Activated naive CD4-positive, alpha-beta T cell treated with Interleukin-2 at 50 U/mL for 16 hours (primary cell): ENCODE results near the gene FAT1.

Experiments
- DNase-seq: peaks from one replicate; pipeline ENCODE4 v3.0.0-alpha.2; 2020

Gene FAT1

DNA sequence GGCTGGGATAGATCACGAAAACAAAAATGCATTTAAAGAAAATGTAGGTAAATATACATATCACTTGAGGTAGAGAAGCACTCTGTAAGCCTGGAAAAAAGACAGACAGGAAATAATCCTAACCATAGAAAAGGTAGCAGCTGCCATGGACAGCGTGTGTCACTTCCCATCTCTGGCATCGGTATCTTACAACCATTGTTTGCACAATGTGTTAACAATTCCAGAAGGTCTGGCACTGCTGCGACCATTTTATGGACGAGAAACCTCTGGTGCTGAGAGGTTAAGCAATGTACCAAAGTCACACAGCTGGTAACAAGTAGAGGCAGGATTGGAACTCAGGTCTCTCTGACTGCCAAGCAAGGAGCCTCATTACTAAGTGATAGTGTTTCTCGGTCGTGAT lies 166.6 kb downstream of the FAT1 start:
- DNase-seq = no peak

DNA sequence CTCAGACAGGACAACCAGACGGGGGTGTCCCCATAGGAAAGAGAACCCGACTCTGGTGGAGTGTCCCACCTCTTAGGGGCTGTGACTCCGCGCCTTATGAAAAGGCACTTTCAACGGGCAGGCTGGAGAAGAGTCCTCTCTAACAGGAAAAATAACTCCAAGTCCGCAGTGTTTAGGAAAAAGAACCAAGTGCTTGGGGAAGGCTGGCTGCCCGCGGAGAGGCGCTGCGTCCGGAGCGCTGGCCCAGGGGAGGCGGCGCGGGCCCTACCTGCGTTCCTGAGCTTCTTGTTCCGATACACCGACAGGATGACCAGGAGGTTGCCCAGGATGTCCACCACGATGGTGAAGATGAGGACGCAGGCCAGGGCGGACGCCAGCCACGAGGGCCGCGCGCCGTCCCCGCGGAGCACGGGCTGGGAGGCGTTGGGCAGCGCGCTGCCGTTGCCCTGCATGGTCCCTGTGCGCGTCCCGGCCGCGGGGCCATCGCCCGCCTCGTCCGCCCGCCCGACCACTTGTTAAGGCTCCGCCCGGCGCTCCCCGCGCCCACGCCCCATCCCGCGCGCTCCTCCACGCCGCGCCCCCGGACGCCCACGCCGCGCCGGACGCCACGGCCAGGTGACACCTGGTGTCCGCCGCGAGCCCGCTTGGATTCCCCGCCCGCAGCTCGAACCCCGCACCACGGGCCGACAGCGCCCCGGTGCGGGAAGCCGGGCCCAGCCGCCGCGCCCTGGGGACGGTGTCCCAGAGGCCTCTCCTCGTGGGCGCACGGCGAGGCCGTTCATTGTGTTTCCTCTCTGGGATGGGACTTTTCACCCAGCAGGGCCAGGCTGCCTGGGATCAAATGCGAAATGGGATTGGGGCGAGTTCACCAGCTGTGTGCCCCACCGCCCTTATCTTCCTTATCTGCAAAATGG lies 168.5 kb downstream of the FAT1 start, which contains the start of gene MTNR1A:
TSS of gene MTNR1A (minus strand) at position 654 of the 914 bp plus-strand sequence. CDS start at position 452, 202 bp downstream.
- DNase-seq = no peak

DNA sequence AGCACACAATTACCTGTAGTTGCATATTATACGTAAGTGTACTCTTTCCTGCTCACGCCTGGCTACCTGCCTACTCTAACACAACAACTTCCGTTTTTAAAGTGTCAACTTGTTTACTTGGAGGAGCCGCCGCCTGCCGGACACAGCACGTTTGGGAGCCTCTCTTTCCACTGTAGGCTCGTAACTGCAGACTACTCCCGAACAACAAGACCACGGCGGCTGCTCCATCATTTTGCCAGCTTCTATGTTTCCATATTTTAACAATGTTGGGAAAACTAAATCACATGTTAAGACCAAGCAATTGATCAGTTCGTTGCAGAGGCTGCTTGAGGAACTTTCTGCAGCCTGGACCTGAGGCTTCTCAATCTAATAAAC lies 169.1 kb downstream of the FAT1 start:
- no peak for DNase-seq

DNA sequence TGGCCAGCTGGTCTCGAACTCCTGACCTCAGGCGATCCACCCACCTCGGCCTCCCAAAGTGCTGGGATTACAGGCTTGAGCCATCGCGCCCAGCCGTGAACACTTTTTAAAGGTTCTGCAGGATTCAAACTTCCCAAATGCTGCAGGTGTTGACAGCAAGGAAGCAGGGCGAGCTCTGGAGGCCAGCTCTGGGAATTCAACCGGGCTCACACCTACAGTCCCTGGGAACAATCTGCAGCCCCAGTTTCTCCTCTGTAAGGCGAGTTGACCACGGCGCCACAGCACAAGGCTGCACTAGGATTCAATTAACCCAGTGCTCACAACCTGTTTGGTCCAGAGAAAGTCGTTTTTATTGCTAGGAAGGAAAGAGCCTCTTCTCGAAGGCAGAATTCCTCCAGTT lies 169.9 kb downstream of the FAT1 start:
- DNase-seq = no peak

DNA sequence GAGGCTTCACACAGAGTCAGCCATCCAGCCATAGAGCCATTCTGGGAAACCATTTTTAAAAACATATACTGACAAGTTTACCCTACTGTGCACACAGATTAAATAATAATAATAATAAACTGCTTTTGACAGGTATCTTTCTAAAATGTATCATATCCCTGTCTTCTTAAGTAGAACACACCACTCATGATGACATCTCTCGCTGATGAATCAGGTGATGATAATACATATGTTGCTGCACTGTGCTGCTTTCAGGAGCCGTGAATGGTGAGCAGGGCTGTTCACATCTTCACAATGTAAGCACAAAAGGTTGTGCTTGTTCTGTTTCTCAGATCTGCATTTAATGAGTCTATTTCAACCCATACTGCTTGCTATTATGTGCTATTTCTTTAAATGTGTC lies 171.8 kb downstream of the FAT1 start:
- DNase-seq = no peak

DNA sequence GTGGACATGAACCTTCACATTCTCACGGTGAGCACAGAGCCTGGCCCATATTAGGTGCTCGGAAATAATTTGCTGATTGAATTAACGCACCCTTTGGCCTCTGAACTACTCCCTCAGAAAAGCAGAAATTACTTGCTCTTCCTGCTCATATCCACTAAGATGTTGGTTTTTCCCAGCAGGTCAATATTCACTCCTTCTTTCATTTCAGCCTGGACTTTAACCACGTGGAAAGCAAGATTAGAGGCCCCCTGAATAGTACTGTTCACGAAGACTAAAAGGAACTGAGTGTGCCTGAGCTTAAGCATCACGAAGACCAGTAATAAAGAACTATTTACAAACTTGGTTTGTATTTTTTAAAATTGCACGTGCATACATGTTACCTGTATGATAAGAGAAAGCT lies 178.2 kb downstream of the FAT1 start:
- no peak for DNase-seq

DNA sequence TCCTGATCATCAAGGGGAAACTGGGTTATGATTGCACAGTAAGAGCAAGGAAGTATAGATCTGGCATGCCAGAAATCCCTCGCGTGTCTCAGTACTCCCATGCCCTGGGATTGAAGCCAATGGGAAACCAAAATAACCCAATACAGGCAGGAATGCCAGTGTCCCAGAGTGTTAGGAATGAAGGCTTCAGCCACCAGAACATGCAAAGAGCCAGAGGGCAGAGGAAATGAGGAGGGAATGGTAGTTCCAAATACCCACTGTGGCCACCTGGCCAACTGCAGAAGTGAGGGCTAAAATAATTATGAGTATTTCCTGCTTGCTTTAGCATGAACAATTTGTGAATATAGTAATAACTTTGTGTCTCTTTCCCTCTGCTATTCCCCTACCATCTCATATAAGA lies 180.4 kb downstream of the FAT1 start:
- no peak for DNase-seq

DNA sequence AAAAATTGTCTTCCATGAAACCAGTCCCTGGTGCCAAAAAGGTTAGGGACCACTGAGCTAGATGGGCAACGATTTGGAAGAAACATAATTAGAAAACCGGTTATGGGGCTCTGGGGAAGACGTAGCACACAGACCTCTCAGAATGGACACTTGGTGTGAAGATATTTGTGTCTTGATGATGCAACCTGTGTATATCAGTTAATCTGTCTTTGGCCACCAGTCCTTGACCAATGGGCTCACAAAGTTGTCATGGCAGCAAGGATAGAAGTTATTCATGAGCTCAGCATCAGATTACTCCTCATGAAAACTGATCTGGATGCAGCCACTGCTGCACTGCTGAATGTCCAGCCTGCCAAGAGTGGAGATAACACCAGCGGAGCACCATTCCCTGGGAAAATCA lies 181.9 kb downstream of the FAT1 start:
- DNase-seq = no peak

DNA sequence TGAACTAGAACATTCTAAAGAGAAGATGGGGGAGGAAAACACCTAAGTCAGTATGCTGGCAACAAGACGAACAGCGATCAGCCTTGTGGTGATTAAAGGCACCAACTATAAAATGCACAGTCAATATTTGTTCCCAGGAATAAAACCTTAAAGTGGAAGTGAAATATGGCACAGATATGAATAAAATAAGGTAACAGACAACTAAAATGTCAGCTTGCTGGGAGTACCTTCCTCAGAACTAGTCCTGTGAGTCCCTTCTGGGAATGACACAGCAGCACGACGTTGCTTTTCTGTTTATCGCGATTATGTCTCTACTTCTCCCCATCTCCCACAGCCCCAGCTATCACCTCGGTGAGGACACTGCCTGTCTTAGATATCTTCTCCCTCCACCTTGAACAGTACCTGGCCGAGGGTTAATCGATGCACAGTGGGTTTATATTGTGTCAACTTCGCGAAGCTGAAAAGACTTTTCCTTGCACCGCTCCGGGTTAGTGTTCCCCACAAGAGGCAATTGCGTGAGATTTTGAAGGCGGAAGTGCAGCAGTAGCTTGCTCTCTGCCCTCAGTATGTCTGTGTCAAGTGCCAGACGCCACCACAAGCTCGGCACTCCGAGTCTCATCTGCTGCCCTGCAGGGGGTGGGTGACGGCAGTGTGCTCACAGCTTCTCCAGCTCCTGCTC lies 185.7 kb downstream of the FAT1 start:
- DNase-seq = no peak
